ENCODE results near the gene MPIG6B.

The MPIG6B gene

GRCh38 chr6:31762356-31762755, 39.2 kb downstream of the MPIG6B start, which contains the start of gene SAPCD1:
TSS of gene SAPCD1 (plus strand) at chr6:31762656. CDS start at chr6:31763055, 399 bp downstream.
- Histone ChIP-seq H3K9me3 (ENCODE audit: control insufficient read depth, low read length) (no peaks in the 10 kb centered on the region), H3K27ac (ENCODE audit: low read depth, low read length, severe bottlenecking) (peak within 1 kb of the TSS; percentile 87), H3K36me3 (ENCODE audit: control insufficient read depth, insufficient read depth, low read length) (peaks cover 30% of the 10 kb centered on the region), H3K4me1 (ENCODE audit: control insufficient read depth, insufficient read depth, low read length, poor library complexity, severe bottlenecking) (peaks cover 18% of the 10 kb centered on the region), H3K4me3 (ENCODE audit: extremely low read depth, insufficient read depth, low read length, poor library complexity, severe bottlenecking) (no peak within 1 kb of the TSS)
- 78 to 83% methylated on average over 1 to 2 of the region's 4 CpGs for WGBS, 2 experiments (ENCODE audit: insufficient coverage in 2 of 2)

- Histone ChIP-seq H3K4me3 (ENCODE audit: extremely low read depth, insufficient read depth, low read length, poor library complexity, severe bottlenecking) (no peak overlapping the region), H3K36me3 (ENCODE audit: control insufficient read depth, insufficient read depth, low read length) (peaks cover 30% of the 10 kb centered on the region), H3K9me3 (ENCODE audit: control insufficient read depth, low read length) (no peaks in the 10 kb centered on the region), H3K4me1 (ENCODE audit: control insufficient read depth, insufficient read depth, low read length, poor library complexity, severe bottlenecking) (peaks cover 18% of the 10 kb centered on the region), H3K27ac (ENCODE audit: low read depth, low read length, severe bottlenecking) (peak overlapping the region; percentile 87)
- WGBS, 2 experiments (ENCODE audit: insufficient coverage in 2 of 2): 75 to 83% methylated on average over 7 of the region's 8 CpGs
Observed at GRCh38 chr6:31762878-31763618, 39.9 kb downstream of the MPIG6B start.

- Histone ChIP-seq H3K4me1 (ENCODE audit: control insufficient read depth, insufficient read depth, low read length, poor library complexity, severe bottlenecking) (peaks cover 18% of the 10 kb centered on the region), H3K36me3 (ENCODE audit: control insufficient read depth, insufficient read depth, low read length) (peaks cover 30% of the 10 kb centered on the region), H3K9me3 (ENCODE audit: control insufficient read depth, low read length) (no peaks in the 10 kb centered on the region), H3K27ac (ENCODE audit: low read depth, low read length, severe bottlenecking) (peak overlapping the region; percentile 87), H3K4me3 (ENCODE audit: extremely low read depth, insufficient read depth, low read length, poor library complexity, severe bottlenecking) (no peak overlapping the region)
- WGBS, 2 experiments (ENCODE audit: insufficient coverage in 2 of 2): 5 to 10% methylated on average over 1 of the region's 1 CpG
Observed at GRCh38 chr6:31763619-31763940, 40.4 kb downstream of the MPIG6B start.

GRCh38 chr6:31764198-31764597, 41.0 kb downstream of the MPIG6B start:
- peaks cover 18% of the 10 kb centered on the region for H3K4me1 ChIP-seq (ENCODE audit: control insufficient read depth, insufficient read depth, low read length, poor library complexity, severe bottlenecking)
- H3K9me3 ChIP-seq (ENCODE audit: control insufficient read depth, low read length): no peaks in the 10 kb centered on the region
- peak overlapping the region; percentile 29 for H3K27ac ChIP-seq (ENCODE audit: low read depth, low read length, severe bottlenecking)
- H3K36me3 ChIP-seq (ENCODE audit: control insufficient read depth, insufficient read depth, low read length): peaks cover 30% of the 10 kb centered on the region
- WGBS, 2 experiments (ENCODE audit: insufficient coverage in 2 of 2): 95 to 100% methylated on average over 1 to 2 of the region's 4 CpGs
- no peak overlapping the region for H3K4me3 ChIP-seq (ENCODE audit: extremely low read depth, insufficient read depth, low read length, poor library complexity, severe bottlenecking)

GRCh38 chr6:31765559-31765909, 42.4 kb downstream of the MPIG6B start:
- WGBS, 2 experiments (ENCODE audit: insufficient coverage in 2 of 2): 97% methylated on average over 7 of the region's 9 CpGs; no CpG with 5 or more reads in 1 of the 2 experiments
- no peaks in the 10 kb centered on the region for H3K9me3 ChIP-seq (ENCODE audit: control insufficient read depth, low read length)
- H3K36me3 ChIP-seq (ENCODE audit: control insufficient read depth, insufficient read depth, low read length): peaks cover 22% of the 10 kb centered on the region
- H3K4me3 ChIP-seq (ENCODE audit: extremely low read depth, insufficient read depth, low read length, poor library complexity, severe bottlenecking): no peak overlapping the region
- H3K4me1 ChIP-seq (ENCODE audit: control insufficient read depth, insufficient read depth, low read length, poor library complexity, severe bottlenecking): peaks cover 18% of the 10 kb centered on the region
- no peak overlapping the region for H3K27ac ChIP-seq (ENCODE audit: low read depth, low read length, severe bottlenecking)

- H3K4me1 ChIP-seq (ENCODE audit: control insufficient read depth, insufficient read depth, low read length, poor library complexity, severe bottlenecking): peaks cover 18% of the 10 kb centered on the region
- 76 to 82% methylated on average over 36 of the region's 42 CpGs for WGBS, 2 experiments (ENCODE audit: insufficient coverage in 2 of 2)
- H3K36me3 ChIP-seq (ENCODE audit: control insufficient read depth, insufficient read depth, low read length): peaks cover 16% of the 10 kb centered on the region
- no peaks in the 10 kb centered on the region for H3K9me3 ChIP-seq (ENCODE audit: control insufficient read depth, low read length)
- no peak overlapping the region for H3K4me3 ChIP-seq (ENCODE audit: extremely low read depth, insufficient read depth, low read length, poor library complexity, severe bottlenecking)
- H3K27ac ChIP-seq (ENCODE audit: low read depth, low read length, severe bottlenecking): no peak overlapping the region
Observed at GRCh38 chr6:31765910-31766794, 43.0 kb downstream of the MPIG6B start.

- no peaks in the 10 kb centered on the region for H3K9me3 ChIP-seq (ENCODE audit: control insufficient read depth, low read length)
- H3K27ac ChIP-seq (ENCODE audit: low read depth, low read length, severe bottlenecking): no peak overlapping the region
- H3K36me3 ChIP-seq (ENCODE audit: control insufficient read depth, insufficient read depth, low read length): peaks cover 6% of the 10 kb centered on the region
- no peak overlapping the region for H3K4me3 ChIP-seq (ENCODE audit: extremely low read depth, insufficient read depth, low read length, poor library complexity, severe bottlenecking)
- peaks cover 18% of the 10 kb centered on the region for H3K4me1 ChIP-seq (ENCODE audit: control insufficient read depth, insufficient read depth, low read length, poor library complexity, severe bottlenecking)
- WGBS, 2 experiments (ENCODE audit: insufficient coverage in 2 of 2): 88 to 93% methylated on average over 6 of the region's 6 CpGs
Observed at GRCh38 chr6:31767096-31767645, 44.0 kb downstream of the MPIG6B start.

GRCh38 chr6:31768363-31769257, 45.4 kb downstream of the MPIG6B start:
- no peaks in the 10 kb centered on the region for H3K9me3 ChIP-seq (ENCODE audit: control insufficient read depth, low read length)
- peaks cover 7% of the 10 kb centered on the region for H3K4me1 ChIP-seq (ENCODE audit: control insufficient read depth, insufficient read depth, low read length, poor library complexity, severe bottlenecking)
- no peak overlapping the region for H3K4me3 ChIP-seq (ENCODE audit: extremely low read depth, insufficient read depth, low read length, poor library complexity, severe bottlenecking)
- H3K36me3 ChIP-seq (ENCODE audit: control insufficient read depth, insufficient read depth, low read length): no peaks in the 10 kb centered on the region
- H3K27ac ChIP-seq (ENCODE audit: low read depth, low read length, severe bottlenecking): no peak overlapping the region
- WGBS, 2 experiments (ENCODE audit: insufficient coverage in 2 of 2): 94 to 98% methylated on average over 17 to 18 of the region's 18 CpGs

GRCh38 chr6:31769684-31770371, 46.7 kb downstream of the MPIG6B start:
- WGBS, 2 experiments (ENCODE audit: insufficient coverage in 2 of 2): 71 to 84% methylated on average over 7 to 8 of the region's 12 CpGs
- Histone ChIP-seq H3K27ac (ENCODE audit: low read depth, low read length, severe bottlenecking) (no peak overlapping the region), H3K36me3 (ENCODE audit: control insufficient read depth, insufficient read depth, low read length) (no peaks in the 10 kb centered on the region), H3K4me3 (ENCODE audit: extremely low read depth, insufficient read depth, low read length, poor library complexity, severe bottlenecking) (no peak overlapping the region), H3K9me3 (ENCODE audit: control insufficient read depth, low read length) (no peaks in the 10 kb centered on the region), H3K4me1 (ENCODE audit: control insufficient read depth, insufficient read depth, low read length, poor library complexity, severe bottlenecking) (no peaks in the 10 kb centered on the region)

- Histone ChIP-seq H3K4me3 (ENCODE audit: extremely low read depth, insufficient read depth, low read length, poor library complexity, severe bottlenecking) (no peak overlapping the region), H3K27ac (ENCODE audit: low read depth, low read length, severe bottlenecking) (no peak overlapping the region), H3K9me3 (ENCODE audit: control insufficient read depth, low read length) (no peaks in the 10 kb centered on the region), H3K4me1 (ENCODE audit: control insufficient read depth, insufficient read depth, low read length, poor library complexity, severe bottlenecking) (no peaks in the 10 kb centered on the region), H3K36me3 (ENCODE audit: control insufficient read depth, insufficient read depth, low read length) (no peaks in the 10 kb centered on the region)
- no CpG with 5 or more reads among the region's 2 CpGs for WGBS, 2 experiments (ENCODE audit: insufficient coverage in 2 of 2)
Observed at GRCh38 chr6:31770860-31771259, 47.7 kb downstream of the MPIG6B start.

Data from mesodermal cell (in vitro differentiated cells).